TTC549 (cell line): Measurements from ENCODE around the gene SLC25A21.
"Not testable (repeated sequence)": the region's sequence is repeated elsewhere in the genome, so short reads cannot be mapped to it uniquely, and the experiment has no call there.

Source experiments
- FAIRE-seq: peaks from 2 replicates; lab custom pipeline; 2012; peaks lifted over from hg19 to GRCh38; lab: Jason Lieb, UNC

The SLC25A21 gene

DNA sequence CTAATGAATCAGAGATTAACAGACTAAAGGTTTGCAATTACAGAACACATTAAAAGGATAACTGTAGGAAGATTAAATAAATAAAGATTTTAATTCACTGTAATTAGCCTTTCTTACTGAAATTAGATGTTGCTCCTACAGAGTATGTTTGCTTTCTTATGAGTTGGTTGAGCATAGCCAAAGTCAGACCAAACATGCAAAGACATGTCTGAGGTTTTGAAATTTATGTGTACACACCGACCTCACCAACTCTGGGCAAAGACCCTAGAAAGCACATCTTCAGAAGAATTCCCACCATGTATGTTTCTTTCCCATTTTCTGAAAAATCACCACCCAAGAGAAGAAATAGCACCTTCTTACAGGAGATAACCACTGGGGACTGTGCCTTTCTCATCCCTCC, 351.5 kb downstream of the SLC25A21 start:
- no peak for FAIRE-seq

DNA sequence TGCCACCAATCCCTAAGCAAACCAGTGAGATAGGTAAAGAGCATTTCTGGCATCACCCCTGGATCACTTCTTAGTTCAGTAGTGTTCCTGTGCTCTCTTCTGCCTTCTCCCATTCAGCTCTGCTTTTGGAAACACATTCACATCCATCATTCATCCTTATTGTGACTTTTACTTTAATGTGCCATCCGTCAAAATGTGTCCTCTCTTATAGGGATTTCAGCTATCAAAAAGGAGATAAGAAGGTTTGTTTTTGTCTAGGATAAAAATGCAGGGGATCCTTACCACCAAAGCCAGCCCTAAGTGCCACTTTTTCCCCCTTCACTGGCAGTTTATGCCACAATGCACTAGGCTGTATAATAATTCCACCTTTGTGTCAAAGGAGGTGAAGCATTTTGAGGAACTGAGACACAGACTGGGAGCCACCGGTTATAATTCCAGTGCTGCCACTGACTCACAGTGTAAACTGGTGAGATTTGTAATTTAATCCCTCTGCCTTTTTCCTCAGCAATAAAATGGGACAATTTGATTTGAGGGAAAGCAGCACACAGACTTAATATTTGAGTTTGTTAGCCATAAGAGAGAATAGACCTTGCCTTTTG, 352.2 kb downstream of the SLC25A21 start:
- no peak for FAIRE-seq

DNA sequence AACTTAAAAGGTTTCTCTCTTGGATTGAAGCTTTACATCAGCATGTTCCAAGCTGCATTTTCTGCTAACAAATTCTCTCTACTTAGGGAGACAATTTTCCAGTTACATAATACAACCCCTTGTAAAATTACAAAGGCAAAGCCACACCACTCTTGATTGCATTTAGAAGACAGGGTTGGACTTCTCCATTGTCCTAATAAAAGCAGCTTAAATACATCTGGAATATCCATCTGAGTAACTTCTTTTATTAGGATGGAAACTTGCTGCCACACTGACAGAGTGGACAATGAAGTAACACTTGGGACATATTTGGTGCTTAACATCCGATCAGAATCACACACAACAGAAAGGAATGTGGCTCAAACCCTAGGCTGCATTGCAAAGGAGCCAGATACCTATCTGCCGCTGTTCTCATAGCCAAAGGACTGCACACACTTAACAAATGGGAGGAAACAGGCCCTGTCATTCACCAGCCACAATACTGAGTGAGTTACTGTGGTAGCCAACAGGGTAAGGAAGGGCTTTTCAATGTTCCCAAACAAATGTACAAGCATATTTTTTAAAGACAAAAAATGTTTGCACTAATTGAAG, 353.5 kb downstream of the SLC25A21 start:
- no peak for FAIRE-seq

DNA sequence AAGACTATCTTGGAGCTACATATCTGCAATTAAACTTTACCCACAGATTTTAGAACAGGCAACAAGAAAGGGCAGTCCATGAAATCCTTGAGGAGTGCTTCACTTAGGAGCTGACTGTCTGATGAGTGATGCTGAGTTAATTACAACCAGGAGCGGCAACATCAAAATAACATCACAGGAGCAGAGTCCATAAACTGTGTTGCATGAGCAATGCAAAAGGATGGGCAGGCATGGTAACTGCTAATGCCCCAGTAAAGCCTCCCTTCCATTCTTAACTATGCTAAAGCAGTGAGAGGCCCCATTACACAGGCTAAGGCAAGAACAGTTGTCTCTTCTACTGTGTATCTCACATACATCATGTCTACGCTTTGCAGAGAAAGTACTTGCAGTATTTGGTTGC, 354.2 kb downstream of the SLC25A21 start:
- FAIRE-seq = no peak

DNA sequence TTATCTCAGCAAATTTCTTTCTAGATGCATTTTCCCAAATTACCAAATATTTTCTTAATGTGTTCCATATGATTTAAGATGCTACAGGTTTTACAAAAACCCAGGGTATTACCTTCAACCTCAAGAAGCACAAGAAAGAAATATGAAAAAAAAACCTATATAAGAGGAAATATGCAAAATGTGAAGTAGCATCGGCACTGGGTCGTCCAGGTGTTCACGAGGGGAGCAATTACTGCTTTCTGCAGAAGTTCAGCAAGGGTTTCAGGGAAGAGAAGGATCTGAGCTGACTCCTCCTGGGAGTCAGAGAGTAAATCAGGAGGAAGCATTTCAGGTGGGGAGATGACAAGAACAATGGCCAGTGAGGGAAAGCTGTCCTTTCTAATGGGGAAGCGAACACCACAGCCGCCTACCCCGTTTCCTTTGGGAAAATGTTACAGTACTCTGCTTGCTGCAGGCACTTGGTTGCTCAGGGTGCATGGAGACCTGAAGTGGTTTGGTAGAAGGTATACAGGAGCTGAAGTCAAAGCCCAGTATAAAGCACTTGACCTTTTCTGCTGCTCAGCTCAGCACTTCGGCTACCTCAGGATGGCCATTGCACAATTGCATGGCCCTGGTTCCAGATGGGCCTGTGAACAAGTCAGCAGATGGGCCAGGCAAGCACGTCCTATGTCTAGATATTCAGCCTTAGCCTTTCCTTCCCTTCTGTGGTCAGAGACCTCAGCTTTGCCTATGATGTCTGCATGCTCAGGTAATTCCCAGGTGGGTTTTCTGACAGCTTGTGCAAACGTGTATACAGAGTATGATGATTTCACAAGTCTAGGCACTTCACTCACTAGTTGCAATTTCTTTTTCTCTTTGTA, 355.1 kb downstream of the SLC25A21 start:
- FAIRE-seq = no peak

DNA sequence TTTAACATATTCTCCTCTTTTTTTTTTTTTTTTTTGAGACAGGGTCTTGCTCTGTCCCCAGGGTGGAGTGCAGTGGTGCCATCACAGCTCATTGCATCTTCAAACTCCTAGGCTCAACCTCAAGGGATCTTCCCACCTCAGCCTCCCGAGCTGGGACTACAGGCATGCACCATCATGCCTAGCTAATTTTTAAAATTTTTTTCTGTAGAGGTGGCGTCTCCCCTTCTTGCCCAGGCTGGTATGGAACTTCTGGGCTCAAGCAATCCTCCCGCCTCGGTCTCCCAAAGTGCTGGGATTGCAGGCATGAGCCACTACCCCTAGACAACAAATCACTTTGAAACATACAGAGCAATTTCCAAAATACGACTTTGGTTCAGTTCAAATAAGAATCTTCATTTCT, 355.9 kb downstream of the SLC25A21 start:
- FAIRE-seq = no peak

DNA sequence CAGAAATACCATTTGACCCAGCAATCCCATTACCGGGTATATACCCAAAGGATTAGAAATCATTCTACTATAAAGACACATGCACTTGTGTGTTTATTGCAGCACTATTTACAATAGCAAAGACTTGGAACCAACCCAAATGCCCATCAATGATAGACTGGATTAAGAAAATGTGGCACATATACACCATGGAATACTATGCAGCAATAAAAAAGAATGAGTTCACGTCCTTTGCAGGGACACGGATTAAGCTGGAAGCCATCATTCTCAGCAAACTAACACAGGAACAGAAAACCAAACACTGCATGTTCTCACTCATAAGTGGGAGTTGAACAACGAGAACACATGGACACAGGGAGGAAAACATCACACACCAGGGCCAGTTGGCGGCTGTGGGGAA, 357.6 kb downstream of the SLC25A21 start:
- not testable (repeated sequence) for FAIRE-seq

DNA sequence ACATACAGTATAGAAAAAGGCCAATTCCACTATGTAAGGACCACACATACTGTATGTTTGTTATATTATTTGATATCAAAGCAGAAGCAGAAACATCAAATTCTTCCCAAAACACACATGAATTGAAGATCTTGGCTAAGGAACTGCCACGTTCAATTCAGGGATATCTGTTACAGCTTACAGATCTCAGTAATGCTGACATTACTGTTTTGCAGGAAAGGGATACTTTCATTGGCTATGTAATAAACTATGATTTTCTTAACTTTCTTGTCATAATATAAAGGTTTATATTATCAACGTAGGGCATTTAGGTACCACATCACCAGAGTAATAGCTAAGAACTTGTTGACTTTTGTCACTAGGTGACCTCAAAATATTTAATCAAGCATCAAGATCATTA, 362.2 kb downstream of the SLC25A21 start:
- no peak for FAIRE-seq

DNA sequence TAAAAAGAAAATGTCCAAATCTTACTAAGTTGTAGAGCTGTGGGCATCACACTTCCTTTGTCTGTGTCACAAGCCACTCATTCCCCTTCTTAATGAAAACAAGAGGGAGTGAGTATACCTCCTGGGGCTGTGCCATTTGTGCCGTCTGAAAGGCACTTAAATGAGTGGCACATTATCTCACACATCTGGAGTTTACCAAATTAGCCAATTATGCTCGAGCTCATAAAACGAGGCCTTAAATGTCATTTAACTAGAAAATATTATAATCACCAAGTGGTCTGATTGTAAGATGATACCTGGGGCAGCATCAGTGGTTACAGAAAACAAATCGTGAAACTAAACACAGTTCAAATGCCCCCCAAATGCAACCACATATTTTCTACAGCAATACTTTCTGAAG, 364.7 kb downstream of the SLC25A21 start:
- no peak for FAIRE-seq

DNA sequence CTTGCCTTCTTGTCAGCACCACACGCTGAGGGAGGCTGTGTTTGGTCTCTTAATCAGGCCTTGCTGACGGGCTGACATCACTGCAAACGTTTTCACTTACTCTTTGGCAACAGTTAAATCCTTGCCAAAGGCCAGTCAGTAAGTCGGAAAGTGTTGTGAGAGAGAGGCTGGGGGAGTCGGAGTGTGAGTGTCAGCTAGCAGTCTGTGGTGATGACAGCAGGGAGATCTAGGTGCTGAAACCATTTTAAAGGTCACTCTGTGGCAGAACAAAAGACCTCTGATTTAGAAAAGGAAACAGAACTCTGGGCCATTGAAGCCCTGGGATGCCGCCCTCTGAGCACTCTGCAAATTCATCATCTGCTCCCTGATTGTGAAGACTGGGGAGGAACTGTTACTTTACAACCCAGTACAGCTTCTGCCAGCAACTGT, 367.3 kb downstream of the SLC25A21 start:
- FAIRE-seq = no peak

DNA sequence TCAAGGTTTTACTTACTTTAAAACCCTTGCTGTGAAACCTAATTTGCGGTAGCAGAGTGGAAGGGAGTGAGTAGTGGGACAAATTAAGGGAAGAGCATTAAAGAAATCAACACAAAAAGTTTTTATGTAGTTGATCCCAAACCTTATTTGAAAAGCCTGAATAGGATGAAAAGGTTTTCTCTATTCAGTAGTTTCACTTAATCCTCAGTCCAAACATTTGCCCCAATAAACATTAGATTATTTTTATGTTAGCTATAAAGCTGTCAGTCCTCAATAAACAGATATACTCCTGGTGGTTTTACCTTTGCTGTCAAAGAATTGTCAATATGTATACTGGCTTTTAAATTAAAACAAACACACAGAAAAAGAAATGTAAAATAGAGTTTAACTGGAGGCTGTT, 374.8 kb downstream of the SLC25A21 start:
- no peak for FAIRE-seq

DNA sequence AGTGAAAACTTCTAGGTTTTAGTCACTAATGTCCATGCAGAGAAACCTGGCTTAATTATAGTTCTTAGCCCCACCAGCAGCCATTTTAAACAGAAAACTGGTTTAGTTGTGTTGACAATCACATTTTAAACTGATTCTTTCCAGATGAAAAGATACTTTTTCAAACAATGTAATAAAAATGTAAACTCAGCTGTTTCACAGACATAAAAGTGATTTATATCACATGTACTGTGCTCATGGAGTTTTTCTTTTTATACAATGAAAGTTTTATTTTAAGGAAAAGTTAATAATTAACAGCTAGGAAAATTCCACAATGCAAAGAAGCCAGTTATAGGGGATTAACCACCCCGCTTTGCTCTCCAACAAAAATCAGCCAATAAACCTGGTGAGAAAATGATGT, 381.0 kb downstream of the SLC25A21 start:
- no peak for FAIRE-seq

DNA sequence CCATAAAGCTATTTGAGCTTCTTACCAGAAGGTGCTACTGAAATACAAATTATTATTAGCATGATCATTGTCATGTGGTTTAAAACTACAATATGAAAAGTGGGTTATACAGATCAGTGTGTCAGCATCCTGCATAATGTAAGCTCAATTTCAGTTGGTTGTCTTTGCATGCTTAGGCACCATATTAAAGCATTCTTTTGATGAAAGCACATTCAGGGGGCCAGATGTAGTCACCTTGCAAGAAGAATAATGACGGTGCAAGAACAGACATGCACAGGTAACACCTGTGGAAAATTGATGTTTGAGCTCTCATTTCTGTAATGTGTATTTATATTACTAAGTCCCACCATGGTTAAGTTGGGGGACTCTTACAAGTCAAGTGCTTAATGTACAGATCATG, 386.9 kb downstream of the SLC25A21 start:
- no peak for FAIRE-seq

DNA sequence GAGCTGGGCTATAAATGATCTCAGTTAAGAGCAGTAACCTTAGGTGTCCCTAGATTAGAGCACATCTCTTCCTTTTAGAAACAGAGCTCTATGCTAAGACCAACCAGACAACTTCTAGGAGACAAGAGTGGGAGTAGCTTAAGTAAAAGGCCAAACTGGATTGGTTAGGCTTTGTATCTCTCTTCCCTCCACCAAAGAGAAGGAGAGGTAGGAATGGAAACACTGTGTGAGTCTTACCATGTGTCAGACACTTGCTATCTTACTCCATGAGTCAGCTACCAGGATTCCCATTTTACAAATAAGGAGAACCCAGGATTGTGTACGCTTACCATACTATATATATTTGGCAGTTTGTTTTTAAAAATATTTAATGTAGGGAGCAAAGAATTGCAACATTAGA, 387.9 kb downstream of the SLC25A21 start:
- no peak for FAIRE-seq

DNA sequence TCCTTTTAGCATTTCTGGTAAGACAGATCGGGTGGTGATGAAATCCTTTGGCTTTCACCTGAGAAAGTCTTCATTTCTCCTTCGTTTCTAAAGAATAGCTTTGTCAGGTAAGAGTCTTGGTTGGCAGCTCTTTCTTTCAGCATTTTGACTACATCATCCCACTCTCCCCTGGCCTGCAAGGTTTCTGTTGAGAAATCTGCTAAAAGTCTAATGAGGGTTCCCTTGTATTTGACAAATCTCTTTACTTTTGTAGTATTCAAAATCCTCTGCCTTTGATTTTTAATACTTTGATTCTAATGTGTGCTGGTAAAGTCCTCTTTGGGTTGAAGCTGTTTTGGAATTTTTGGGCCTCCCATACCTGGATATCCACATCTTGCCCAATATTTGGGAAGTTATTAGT, 390.5 kb downstream of the SLC25A21 start:
- no peak for FAIRE-seq

DNA sequence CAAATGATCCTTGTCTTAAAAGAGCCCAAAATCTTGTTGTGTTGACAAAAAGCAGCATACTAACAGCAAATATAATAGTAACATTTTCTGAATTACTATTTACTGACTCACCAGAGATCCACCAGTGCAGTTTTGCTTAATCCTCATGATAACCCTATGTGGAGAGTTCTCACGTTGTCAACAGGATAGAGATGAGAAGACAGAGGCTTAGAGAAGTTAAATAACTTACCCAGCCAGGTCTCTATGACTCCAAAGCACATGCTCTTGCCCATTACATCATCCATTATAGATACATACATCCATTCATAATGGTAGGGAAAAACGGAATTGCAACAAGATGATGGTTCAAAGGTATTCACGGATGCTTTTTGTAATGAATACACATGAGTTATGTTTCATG, 398.8 kb downstream of the SLC25A21 start:
- no peak for FAIRE-seq

DNA sequence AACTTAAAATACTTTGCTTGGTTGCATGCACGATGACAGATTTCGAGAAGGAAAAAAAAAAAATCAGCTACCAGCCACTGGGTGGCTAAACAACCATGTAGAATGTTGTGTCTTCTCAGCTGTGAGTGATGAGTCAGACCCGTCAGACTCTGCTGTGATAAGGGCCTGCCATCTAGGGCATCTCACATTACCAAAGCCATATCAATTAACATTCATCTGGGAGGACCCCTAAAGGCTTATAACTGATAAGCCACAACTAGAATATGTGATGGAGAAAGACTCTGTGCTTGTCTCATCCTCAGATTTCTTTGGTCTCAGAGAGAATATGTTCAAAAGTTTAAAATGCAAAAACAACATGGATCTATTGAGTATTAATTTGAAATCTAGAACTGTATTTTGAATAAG, 399.3 kb downstream of the SLC25A21 start:
- FAIRE-seq = no peak

DNA sequence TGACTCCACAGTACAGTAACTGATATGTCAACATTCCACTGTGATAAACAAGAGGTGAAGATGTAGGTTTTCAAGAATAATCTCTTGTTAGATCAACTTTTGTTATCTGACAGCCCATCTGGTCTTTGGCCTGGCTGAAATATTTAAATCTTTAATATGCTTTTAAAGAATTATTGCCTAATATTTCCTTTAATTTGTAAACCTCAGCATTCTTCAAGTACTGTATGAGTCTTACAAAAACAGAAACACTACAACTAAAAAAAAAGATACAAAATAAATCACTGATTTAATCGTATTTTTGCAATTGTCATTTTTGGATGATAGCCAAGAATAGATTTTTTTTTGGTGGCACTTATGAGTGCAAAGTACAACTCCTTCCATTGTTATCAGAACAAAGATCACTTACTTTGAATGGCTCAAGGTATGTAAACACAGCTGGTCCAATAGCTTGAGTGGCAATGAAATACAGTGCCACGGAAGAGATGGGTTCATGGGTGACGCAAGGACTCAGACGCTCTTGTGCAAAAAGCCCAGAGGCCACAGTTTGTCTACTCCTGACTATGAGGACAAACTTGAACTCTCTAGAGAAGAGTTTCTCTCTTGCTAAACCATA, 401.3 kb downstream of the SLC25A21 start:
- FAIRE-seq = no peak

DNA sequence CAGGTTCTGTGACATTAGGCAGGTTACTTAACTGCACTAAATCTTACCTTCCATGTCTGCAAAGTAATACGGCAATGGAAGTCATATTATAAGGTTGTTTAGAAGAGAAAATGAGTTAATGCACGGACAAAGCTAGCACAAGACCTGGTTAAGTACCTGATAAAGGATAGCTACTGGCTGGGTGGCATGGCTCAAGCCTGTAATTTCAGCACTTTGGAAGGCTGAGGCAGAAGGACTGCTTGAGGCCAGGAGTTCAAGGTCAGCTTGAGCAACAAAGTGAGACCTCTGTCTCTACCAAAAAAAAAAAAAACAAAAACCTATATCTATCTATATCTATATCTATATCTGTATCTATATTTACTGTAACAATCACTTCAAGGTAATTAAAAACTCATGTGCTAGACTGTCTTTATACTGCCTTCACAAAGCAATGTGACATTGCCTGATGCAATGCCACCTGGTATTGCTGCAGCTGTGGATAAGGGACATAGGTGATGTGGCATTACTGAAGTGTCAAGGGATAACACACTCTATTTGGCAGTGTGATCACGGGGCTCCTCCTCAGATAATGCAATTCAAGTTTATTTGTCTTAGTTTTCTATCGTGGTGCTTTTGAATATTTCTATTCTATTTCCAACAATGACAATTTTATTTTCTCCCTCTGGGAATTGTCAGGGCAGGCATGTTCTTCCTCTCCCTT, 403.6 kb downstream of the SLC25A21 start:
- FAIRE-seq = no peak

DNA sequence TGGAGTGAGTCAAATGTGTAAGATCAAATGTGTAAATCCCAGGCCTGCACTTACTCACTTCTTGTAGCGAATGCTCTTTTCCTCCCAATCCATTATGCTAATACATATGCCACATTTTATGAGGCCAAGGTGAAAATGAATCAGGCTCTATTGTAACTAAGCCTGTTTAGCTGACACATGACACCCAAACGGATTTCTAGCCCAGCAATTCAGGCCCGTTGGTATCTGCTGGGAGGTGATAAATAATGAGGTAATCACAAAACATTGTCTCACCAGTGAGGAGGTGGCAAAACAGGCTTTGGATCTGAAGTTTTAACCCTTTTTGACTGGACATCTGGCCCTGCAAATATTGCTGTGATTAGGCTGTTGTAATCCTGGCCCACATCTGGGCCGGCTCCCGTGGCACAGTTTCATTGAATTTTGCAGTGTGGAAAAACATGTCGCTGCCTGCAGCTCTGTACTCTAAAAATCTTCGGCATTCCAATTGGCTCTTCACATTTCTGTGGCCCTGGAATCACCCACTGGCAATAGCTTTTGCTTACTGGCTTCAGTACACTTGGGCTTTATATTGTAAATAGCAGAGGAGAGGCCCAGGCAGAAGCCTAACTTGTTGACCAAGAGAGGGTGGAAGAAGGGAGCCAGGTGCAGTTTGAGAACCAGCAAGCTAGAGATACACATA, 404.7 kb downstream of the SLC25A21 start:
- no peak for FAIRE-seq

DNA sequence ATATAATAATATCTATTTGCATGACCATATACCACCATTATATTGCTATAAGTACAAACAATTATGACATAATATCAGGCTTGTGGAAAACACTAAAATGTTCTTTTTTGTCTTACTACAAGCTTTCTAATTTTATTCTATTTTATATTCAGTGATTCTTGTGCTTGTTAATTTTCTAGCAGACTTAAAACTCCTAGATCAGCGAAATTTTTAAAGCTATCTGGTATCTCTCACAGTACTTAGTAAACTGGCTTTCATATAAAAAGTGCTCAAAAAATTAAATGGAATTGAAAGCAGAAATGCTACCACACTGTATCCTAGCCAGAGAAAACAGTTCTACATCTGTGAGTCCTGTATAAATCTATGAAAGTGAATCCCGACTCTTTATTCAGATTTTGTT, 405.4 kb downstream of the SLC25A21 start:
- FAIRE-seq = no peak
